Raji (cell line): ENCODE measurements around the gene ZFPL1.

ENCODE experiments used
- POLR2A ChIP-seq: IDR thresholded peaks from 2 replicates; pipeline ENCODE4 v1.6.1; 2011; ENCODE audit warnings: low read depth, low read length, control low read depth; ENCODE audit not compliant: insufficient read depth

ZFPL1 gene

DNA sequence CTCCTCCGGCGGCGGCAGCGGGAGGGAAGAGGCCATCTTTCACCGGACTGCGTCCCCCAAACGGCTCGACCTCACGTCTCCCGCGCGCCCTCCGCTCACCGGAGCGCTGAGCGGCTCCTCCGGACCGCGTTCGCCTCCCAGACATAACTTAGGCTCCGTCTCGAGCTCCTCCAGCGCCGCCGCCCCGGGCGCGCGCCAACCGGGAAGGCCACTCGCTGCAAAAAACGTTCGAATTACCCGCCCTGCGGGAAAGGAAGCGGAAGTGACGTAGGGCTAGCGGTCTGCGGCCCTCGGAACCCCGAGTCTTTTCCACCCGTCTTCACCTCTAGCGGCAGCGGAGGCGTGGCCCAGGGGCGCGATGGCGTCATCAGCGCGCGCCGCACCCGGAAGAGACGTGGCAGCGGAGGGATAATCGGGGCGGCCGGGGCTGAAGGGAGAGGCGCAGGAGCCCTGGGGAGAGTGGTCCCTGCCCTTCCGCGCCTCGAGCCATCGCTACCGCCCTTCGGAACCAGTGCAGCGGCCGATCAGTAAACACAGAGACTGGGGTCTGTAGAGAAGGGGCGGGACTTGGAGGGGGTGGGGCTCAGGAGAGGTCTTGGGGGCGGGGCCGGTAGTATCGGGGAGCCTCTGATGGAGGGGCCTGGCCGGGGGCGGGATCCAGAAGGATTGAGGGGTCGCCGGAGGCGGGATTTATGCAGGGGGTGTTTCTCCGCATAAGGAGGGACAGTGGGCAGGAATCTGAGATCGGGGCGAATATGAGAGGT, at the start of gene ZFPL1, which contains the start of gene CDCA5:
Gene ZFPL1 (plus strand): TSS at position 389 of the 764 bp plus-strand sequence. CDS start 477 bp downstream, outside the sequence.
Gene CDCA5 (minus strand): TSS at position 207 of the 764 bp plus-strand sequence. CDS start 62 bp downstream, at position 145.
- peak; percentile 83 for TF ChIP-seq POLR2A

DNA sequence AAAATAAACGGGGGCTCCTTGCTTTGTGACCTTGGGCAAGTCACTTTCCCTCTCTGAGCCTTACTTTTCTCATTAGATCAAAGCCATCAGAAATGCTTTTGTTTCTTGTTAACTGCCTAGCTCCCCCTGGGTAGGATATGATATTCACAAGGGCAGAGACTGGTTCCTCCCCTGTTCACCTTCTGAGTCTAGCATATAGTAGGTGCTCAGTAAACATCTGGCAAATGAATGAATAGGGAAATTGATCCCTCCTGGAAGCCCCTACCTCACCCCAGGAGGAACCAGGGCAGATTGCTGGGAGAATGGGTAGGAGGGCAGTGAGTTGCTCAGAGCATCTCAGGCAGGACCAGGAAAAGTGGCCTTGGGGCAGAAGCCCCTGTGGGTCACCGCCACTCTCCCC, 49.6 kb upstream of the ZFPL1 start:
- no peak for TF ChIP-seq POLR2A

DNA sequence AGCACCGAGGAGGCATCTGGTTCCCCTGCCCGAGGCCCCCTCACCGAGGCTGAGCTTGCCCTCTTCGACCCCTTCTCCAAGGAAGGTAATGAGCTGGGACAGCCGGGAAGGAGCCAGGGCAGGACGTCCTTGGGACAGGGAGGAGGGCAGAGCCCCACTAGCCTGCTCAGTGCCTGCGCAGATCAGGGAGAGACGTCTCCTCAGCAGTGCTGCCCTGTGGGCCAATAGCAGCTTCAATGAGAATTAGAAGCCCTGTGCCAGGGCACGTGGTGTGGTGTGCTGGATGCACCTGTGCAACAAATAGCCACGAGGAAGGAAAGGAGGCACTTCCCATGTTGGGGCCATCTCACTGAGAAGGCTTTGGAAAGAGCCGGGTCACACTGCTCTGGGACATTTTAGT, 48.4 kb upstream of the ZFPL1 start:
- no peak for TF ChIP-seq POLR2A

DNA sequence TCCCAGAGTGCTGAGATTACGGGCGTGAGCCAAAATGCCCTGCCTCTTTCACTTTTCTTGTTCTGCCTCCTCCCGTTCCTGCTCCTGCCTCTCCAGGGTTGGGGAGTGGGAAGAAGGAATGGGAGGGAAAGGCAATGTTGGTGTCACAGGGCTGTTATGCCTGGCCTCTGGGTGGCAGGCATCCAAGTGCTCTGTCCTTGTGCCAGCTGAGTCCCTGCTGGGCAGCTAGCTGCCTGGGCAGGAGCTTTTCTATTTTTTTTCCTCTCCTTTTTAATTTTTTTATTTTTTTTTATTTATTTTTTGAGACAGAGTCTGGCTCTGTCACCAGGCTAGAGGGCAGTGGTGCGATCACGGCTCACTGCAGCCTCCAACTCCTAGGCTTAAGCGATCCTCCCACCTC, 47.1 kb upstream of the ZFPL1 start:
- TF ChIP-seq POLR2A = no peak

DNA sequence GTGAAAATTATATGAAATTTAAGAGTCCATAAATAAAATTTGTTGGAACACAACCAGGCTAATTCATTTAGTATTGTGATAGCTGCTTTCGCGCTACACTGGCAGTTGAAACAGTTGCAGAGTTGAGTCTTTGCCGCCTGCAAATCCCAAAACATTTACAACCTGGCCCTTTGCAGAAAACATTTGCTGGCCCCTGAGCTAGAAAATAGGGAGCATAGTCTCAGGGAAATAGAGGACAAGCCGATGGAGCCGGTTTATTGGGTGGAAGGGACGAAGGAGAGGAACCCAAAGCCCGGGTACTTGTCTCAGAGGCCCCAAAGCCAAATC, 43.5 kb upstream of the ZFPL1 start:
- no peak for TF ChIP-seq POLR2A

DNA sequence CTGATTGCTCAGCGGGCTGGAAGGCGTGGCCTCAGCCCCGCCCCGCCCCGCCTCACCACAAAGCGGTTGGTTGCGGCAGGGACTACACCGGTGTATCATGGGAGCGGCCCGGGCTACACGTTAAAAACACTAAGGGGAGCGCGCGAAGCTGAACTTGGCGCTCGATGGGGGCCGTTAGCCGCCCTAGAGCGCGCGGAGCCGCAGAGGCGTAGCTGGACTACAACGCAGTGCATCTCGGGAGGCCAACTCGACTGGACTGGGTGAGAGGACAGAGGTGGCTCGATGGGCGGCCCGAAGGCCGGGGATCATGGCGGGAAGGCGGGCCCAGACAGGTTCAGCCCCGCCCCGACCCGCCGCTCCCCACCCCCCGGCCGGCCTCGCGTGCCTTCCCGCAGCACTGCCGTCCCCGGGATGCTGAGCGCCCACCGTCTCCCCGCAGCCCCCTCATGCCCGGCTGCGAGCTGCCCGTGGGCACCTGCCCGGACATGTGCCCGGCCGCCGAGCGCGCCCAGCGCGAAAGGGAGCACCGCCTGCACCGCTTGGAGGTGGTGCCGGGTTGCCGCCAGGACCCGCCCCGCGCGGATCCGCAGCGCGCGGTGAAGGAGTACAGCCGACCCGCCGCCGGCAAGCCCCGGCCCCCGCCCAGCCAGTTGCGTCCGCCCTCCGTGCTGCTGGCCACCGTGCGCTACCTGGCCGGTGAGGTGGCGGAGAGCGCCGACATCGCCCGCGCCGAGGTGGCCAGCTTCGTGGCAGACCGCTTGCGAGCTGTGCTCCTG, 43.0 kb upstream of the ZFPL1 start, which contains the start of gene SAC3D1:
Gene SAC3D1 (plus strand): TSS at position 364 of the 776 bp plus-strand sequence. CDS start 83 bp downstream, at position 447.
- peak; percentile 76 for TF ChIP-seq POLR2A

DNA sequence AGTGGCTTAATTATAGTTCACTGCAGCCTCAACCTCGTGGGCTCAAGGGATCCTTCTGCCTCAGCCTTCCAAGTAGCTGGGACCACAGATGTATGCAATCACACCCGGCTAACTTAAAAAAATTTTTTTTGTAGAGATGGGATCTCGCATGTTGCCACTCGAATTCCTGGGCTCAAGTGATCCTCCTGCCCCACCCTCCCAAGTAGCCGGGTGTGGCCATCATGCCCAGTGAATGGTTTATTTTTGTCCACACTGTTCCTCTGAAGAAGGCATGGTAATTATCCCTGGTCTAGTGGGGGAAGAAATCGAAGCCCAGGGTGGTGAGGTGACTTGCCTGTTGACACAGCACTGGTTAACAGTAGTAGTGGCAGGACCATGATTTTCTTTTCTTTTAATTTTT, 41.1 kb upstream of the ZFPL1 start:
- no peak for TF ChIP-seq POLR2A

DNA sequence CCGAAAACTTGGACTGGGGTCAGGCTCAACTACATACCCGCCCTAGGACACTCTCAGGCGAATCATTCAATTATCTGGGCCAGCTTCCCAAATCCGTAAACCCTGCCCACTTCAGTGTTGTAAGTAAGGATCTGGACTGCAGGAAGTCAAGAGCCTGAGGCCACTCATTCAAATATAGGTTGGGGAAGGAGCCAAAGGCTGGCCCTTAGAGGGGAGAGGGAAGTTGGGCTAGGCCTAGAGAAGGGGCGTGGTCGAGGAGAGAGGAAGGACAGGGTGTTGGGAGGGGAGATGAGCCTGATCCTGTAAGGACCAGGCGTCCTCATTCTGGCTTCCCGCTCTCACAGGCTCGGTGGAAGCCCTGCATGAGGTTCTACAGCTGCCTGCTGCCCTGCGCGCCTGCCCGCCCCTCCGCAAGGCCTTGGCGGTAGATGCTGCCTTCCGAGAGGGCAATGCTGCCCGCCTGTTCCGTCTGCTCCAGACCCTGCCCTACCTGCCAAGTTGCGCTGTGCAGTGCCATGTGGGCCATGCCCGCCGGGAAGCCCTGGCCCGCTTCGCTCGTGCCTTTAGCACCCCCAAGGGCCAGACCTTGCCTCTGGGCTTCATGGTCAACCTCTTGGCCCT, 40.0 kb upstream of the ZFPL1 start:
- no peak for TF ChIP-seq POLR2A

DNA sequence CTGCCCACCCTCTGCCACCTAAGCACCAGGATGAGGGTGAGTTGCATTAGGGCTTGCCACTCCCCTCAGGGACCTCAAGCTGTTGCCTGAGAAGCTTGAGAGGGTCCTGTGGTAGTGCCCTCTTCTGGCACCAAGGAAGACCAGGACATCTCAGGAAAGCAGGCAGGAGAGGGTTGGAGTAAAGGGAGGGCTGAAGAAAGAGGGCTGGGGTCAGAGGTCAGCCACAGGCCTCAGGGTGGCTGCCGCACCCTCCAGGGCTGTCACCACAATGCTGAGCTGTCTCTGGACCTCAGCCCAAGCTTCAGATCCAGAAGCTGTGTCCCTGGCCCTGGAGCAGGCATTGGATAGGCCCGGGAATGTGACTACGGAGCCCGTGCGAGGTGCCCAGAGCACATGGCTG, 39.0 kb upstream of the ZFPL1 start:
- TF ChIP-seq POLR2A = no peak

DNA sequence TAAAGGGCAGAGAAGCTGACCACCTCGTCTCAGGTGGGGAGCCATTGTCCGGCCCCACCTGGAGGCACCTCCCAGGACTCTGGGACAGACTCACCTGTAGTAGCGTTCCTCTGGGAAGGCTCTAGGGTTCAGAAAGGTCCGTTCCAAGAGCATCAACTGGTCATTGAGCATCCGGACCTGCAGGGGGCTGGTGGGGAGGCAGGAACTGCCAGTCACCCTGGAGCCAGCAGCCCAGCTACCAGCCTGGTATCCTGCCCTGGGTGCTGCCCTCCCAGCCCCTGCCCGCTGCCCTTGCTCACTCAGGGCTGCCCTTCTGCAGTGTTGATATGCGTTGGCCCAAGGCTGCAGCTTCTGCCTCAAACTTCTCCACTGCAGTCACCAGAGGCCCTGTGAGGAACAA, 38.3 kb upstream of the ZFPL1 start:
- TF ChIP-seq POLR2A = no peak

DNA sequence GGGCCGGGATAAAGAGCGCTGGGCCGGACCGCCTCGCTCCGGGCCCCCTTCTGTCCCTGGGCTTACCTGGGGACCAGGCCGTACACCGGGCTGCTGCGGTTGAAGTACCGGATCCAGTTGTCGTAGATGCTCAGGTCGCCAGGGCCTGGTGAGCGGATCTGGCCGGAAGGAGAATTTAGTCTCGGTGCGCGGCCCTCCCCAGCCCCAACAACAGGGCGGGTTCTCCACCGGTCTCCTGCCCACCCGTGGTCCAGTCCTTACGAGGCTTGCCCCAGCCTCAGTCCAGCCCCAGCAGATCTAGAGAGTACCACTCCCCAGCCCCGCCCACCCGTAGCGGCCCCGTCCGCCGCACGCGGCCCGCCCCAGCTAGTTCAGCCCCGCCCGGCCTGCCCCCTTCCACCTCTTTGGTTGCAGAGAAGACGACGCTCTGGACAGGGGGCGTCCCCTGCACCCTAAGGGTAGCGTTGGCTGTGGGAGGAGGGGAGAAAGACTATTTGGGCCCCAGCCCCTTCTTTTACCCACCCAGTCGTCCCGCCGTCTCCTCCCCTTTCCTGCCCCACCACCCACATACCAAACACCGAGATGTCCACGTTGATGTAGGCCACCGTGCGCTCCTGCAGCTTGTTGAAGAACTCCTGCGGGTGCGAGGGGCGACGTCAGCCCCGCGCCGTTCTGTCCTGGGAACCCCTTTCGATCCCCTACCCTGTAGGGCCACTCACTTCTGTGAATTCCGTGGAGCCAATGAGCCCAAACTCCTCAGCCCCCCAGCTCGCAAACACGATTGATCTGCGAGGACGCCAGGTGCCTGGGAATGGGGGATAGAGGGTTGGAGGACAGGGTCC, 36.2 kb upstream of the ZFPL1 start:
- no peak for TF ChIP-seq POLR2A

DNA sequence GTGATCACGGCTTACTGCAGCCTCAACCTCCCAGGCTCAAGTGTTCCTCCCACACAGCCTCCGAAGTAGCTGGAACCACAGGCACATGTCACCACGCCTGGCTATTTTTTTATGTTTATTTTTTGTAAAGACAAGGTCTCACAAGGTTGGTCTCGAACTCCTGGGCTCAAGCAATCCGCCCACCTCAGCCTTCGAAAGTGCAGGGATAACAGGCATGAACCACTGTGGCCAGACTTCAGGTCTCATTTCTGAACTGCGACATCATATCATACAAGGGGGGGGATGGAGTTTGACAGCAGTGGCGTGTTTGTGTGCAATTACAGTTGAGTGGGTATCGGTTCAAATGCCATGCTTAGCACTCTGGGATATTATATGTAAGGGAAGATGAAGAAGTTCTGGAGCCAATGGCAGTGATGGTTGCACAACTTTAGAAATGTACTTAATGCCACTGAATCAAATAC, 32.6 kb upstream of the ZFPL1 start:
- TF ChIP-seq POLR2A = no peak

DNA sequence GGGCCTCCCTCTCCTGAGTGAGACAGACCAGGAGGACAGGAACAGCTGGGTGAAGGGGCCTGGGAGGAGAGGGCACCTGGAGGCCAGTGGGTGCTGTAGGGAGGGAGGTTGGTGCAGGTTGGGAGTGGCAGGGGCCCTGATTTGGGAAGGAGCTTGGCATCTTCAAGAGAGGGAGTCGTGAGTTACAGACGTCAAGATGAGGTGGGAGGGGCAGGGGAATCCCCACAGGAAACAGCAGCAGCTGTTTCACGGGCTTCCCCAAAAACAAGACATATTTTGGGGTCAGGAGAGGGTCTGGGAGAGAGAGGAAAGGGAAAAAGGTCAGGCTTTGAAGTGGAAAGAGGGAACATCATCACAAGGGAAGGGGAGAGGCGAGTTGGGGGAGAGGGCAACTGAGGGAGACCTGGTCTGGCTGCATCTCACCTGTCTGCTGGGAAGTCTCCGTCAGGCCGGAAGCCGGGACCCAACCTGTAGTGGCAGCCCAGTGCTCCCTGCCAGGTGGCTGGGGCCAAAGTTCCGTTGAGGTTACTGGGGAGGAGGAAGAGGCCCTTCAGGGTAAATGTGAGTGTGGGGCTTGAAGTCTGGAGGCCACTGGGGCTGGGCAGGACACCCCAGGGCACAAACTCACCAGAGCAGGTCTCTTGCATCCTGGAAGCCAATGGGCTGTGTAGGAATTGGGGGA, 30.1 kb upstream of the ZFPL1 start:
- TF ChIP-seq POLR2A = no peak

DNA sequence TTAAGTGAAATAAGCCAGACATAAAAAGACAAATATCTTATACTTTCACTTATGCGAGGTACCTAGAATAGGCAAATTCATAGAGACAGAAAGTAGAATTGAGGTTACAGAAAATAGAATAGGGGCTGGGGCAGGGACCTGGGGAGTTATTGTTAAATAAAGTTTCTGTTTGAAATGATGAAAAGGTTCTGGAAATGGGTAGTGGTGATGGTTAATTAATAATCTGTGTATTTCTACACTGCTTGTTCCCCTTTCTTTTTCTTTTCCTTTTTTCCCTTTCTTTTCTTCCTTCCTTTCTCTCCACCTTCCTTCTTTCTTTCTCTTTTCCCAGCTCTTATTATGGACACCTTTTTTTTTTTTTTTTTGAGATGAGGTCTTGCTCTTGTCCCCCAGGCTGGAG, 28.5 kb upstream of the ZFPL1 start:
- TF ChIP-seq POLR2A = no peak
